ENCODE data around the gene OR56A5. TPM values are rescaled to one million over a fixed set of nuclear protein-coding genes. Genes with fewer than 3 reads are reported as not detected.

Gene OR56A5
- total RNA-seq, 1 donor from 2014 or later, result not detected

DNA sequence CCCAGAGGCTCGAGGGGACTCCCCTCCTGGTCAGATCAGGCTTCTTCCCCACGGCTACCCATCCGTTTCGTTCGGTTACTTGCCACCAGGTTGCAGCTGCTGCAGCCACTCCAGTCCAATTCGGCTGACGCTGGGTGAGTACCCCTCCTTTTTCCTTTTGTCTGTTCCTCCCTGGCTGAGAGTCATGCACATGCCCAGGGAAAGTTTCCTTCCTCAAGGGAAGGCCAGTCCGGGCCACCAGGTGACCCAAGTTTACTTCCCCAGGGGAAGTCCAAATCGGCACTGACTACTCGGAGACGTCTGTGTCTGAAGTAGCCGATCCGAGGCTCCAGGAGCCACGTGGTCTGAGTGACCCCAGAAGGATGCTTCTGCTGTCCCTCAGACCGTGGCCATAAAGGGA is 39.5 kb downstream of the OR56A5 start:
- Histone ChIP-seq H3K4me3 (no peak overlapping the region), H3K27ac (no peak overlapping the region), H3K27me3 (ENCODE audit: low read depth) (no peaks in the 10 kb centered on the region), H3K9me3 (no peaks in the 10 kb centered on the region), H3K4me1 (no peaks in the 10 kb centered on the region), H3K36me3 (no peaks in the 10 kb centered on the region)
- TF ChIP-seq, protein P1, sequence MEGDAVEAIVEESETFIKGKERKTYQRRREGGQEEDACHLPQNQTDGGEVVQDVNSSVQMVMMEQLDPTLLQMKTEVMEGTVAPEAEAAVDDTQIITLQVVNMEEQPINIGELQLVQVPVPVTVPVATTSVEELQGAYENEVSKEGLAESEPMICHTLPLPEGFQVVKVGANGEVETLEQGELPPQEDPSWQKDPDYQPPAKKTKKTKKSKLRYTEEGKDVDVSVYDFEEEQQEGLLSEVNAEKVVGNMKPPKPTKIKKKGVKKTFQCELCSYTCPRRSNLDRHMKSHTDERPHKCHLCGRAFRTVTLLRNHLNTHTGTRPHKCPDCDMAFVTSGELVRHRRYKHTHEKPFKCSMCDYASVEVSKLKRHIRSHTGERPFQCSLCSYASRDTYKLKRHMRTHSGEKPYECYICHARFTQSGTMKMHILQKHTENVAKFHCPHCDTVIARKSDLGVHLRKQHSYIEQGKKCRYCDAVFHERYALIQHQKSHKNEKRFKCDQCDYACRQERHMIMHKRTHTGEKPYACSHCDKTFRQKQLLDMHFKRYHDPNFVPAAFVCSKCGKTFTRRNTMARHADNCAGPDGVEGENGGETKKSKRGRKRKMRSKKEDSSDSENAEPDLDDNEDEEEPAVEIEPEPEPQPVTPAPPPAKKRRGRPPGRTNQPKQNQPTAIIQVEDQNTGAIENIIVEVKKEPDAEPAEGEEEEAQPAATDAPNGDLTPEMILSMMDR (IDR thresholded peaks at IDR 0.05), result no peak
- DNase-seq, result no peak
- intact Hi-C loops (cut with DNase I), result no loop called here
- no peak for ATAC-seq

DNA sequence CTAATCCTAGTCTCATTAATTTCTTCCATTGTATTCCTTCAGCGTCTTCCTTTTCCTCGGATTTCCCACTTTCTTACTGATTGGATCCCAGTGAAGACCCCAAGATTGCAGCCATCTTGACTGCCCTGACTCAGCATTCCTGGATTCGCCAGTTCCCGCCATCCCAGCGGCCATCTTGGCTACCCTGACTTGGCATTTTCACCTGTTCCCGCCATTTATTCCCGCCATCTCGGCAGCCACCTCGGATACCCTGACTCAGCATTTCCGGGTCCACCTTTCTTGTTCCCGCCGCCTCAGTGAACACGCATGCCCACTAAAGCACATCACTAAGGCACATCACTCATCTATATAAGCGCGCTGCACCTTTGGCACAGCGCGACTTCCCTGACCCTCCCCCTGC is 40.0 kb downstream of the OR56A5 start:
- H3K27me3 ChIP-seq (ENCODE audit: low read depth), result no peaks in the 10 kb centered on the region
- DNase-seq, result no peak
- TF ChIP-seq, protein P1 (IDR thresholded peaks at IDR 0.05), result no peak
- ATAC-seq, result no peak
- H3K27ac ChIP-seq, result no peak overlapping the region
- H3K36me3 ChIP-seq, result no peaks in the 10 kb centered on the region
- no peak overlapping the region for H3K4me3 ChIP-seq
- no peaks in the 10 kb centered on the region for H3K4me1 ChIP-seq
- H3K9me3 ChIP-seq, result no peaks in the 10 kb centered on the region
- intact Hi-C loops (cut with DNase I), result no loop called here

- no peak for ATAC-seq
- Histone ChIP-seq H3K4me1 (no peaks in the 10 kb centered on the region), H3K27ac (no peak overlapping the region), H3K9me3 (no peaks in the 10 kb centered on the region), H3K27me3 (ENCODE audit: low read depth) (no peaks in the 10 kb centered on the region), H3K4me3 (no peak overlapping the region), H3K36me3 (no peaks in the 10 kb centered on the region)
- TF ChIP-seq, protein P1 (IDR thresholded peaks at IDR 0.05), result no peak
- intact Hi-C loops (cut with DNase I), result no loop called here
- no peak for DNase-seq
Observed at GRCh38 chr11:5923794-5924193, 44.5 kb downstream of the OR56A5 start.

GRCh38 chr11:5923427-5923776 is 44.9 kb downstream of the OR56A5 start:
- Histone ChIP-seq H3K27me3 (ENCODE audit: low read depth) (no peaks in the 10 kb centered on the region), H3K4me1 (no peaks in the 10 kb centered on the region), H3K27ac (no peak overlapping the region), H3K4me3 (no peak overlapping the region), H3K36me3 (no peaks in the 10 kb centered on the region), H3K9me3 (no peaks in the 10 kb centered on the region)
- ATAC-seq, result no peak
- DNase-seq, result no peak
- TF ChIP-seq, protein P1 (IDR thresholded peaks at IDR 0.05), result no peak
- intact Hi-C loops (cut with DNase I), result no loop called here

DNA sequence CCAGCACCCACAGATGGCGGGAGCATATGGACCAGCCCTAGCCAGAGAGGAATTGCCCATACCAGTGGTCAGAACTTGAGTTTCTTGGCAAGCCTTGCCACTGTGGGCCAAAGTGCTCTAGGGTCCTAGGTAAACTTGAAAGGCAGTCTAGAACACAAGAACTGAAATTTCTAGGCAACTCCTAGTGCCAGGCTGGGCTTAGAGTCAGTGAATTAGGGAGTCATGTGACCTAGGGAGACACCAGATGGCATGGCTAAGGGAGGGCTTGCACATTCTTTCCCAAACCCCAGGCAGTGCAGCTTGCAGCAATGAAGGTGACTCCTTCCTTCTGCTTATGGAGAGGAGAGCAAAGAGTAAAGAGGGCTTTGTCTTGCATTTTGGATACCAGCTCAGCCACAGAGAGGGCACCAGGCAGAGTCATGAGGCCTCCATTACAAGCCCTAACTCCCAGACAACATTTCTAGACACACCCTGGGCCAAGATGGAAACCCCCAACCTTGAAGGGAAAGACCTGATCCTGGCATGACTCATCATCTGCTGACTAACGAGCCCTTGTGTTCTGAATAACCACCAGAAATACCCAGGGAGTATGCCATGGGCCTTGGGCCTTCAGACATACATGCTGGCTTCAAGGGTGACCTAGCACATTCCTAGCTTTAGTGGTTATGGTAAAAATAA is 45.4 kb downstream of the OR56A5 start:
- DNase-seq (no peak), ATAC-seq (no peak)
- Histone ChIP-seq H3K9me3 (no peaks in the 10 kb centered on the region), H3K36me3 (no peaks in the 10 kb centered on the region), H3K4me3 (no peak overlapping the region), H3K4me1 (no peaks in the 10 kb centered on the region), H3K27ac (no peak overlapping the region), H3K27me3 (ENCODE audit: low read depth) (no peaks in the 10 kb centered on the region)
- intact Hi-C loops (cut with DNase I), result no loop called here
- TF ChIP-seq, protein P1 (IDR thresholded peaks at IDR 0.05), result no peak

Other genes with a start within 250 kb of the OR56A5 start
- not detected for gene OR56B1, start 232.0 kb downstream of the OR56A5 start, total RNA-seq
- gene OR52N4, start 214.3 kb downstream of the OR56A5 start, total RNA-seq, result not detected
- gene OR52N5, start 185.1 kb downstream of the OR56A5 start, total RNA-seq, result not detected
- gene OR52N1, start 177.2 kb downstream of the OR56A5 start, total RNA-seq, result not detected
- not detected for gene OR52N2, start 159.6 kb downstream of the OR56A5 start, total RNA-seq
- not detected for gene OR52E6, start 126.6 kb downstream of the OR56A5 start, total RNA-seq
- not detected for gene OR52E8, start 110.8 kb downstream of the OR56A5 start, total RNA-seq
- gene OR52E4, start 87.9 kb downstream of the OR56A5 start, total RNA-seq, result not detected
- not detected for gene OR52E5, start 75.3 kb downstream of the OR56A5 start, total RNA-seq
- gene OR56A3, start 26.2 kb downstream of the OR56A5 start, total RNA-seq, result not detected
- not detected for gene OR52L1, start 18.5 kb upstream of the OR56A5 start, total RNA-seq
- gene OR56A4, start 38.5 kb upstream of the OR56A5 start, total RNA-seq, result not detected
- gene OR56A1, start 62.3 kb upstream of the OR56A5 start, total RNA-seq, result not detected
- gene OR56B4, start 139.2 kb upstream of the OR56A5 start, total RNA-seq, result not detected
- not detected for gene OR52B2, start 201.8 kb upstream of the OR56A5 start, total RNA-seq
- gene OR52W1, start 230.7 kb upstream of the OR56A5 start, total RNA-seq, result not detected
- gene C11orf42, start 237.1 kb upstream of the OR56A5 start, total RNA-seq, result not detected

Measured in lower lobe of right lung (tissue), 2 donors.